Vagina (tissue), 2 donors: ENCODE results near the gene FAM76A. TPM values are rescaled to one million over a fixed set of nuclear protein-coding genes. Genes with fewer than 3 reads are reported as not detected.

Experiments
- DNase-seq, 2 donors: peaks; one replicate each; pipeline ENCODE4 v3.0.0-alpha.2; 2017; ENCODE audit errors: extremely low spot score in 2 of 2
- H3K27ac ChIP-seq: fragments of 200-600 bp; sonication (generic); one replicate; pipeline ENCODE4 v1.5.1; 2019
- H3K27me3 ChIP-seq: fragments of 200-600 bp; sonication (generic); one replicate; pipeline ENCODE4 v1.5.1; 2019
- H3K36me3 ChIP-seq, 2 donors: fragments of 200-600 bp; sonication (generic); one replicate each; pipeline ENCODE4 v1.5.1; 2017 to 2019
- H3K4me1 ChIP-seq: fragments of 200-600 bp; sonication (generic); one replicate; pipeline ENCODE4 v1.5.1; 2019
- H3K4me3 ChIP-seq, 2 donors: fragments of 200-600 bp; sonication (generic); 1 replicate in 1 of 2; 2 replicates in 1 of 2; pipeline ENCODE4 v1.5.1; 2016 to 2019
- H3K9me3 ChIP-seq: fragments of 200-600 bp; sonication (generic); one replicate; pipeline ENCODE4 v1.5.1; 2019
- POLR2A ChIP-seq, 2 donors: fragments of 450-650 bp; IDR thresholded peaks; one replicate each; pipeline ENCODE4 v1.6.1; 2017; ENCODE audit warnings: antibody characterized with exemption in 2 of 2, mild to moderate bottlenecking in 2 of 2, moderate library complexity in 2 of 2
- POLR2AphosphoS5 ChIP-seq, 2 donors: sonication (generic); formaldehyde crosslinking; IDR thresholded peaks; one replicate each; pipeline ENCODE4 v1.9.0; 2017; ENCODE audit warnings: antibody characterized with exemption in 2 of 2, mild to moderate bottlenecking in 2 of 2, low read depth in 1 of 2; ENCODE audit not compliant: insufficient read depth in 1 of 2
- intact Hi-C: fragments of 100-400 bp; cut with DNase I; formaldehyde crosslinking; loops from one replicate; pipeline ENCODE4 v1.15.1; 2023
- total RNA-seq: library from RNA; depleted of rRNA; stranded (reverse); fragments of >200 nt; gene quantifications from one replicate; pipeline ENCODE4 v1.2.3, GENCODE V29; 2016
- TF ChIP-seq, protein P1 (sequence below), 3 experiments: fragments of 450-650 bp in 2 of 3; fragments of 200-600 bp in 1 of 3; sonication (generic) in 1 of 3; IDR thresholded peaks; one replicate each; pipeline ENCODE4 v1.5.1; 2017 to 2019; ENCODE audit warnings: antibody characterized with exemption in 3 of 3, mild to moderate bottlenecking in 2 of 3, moderate library complexity in 2 of 3

Gene FAM76A
- total RNA-seq, 1 donor from 2014 or later = 16.7 TPM

DNA sequence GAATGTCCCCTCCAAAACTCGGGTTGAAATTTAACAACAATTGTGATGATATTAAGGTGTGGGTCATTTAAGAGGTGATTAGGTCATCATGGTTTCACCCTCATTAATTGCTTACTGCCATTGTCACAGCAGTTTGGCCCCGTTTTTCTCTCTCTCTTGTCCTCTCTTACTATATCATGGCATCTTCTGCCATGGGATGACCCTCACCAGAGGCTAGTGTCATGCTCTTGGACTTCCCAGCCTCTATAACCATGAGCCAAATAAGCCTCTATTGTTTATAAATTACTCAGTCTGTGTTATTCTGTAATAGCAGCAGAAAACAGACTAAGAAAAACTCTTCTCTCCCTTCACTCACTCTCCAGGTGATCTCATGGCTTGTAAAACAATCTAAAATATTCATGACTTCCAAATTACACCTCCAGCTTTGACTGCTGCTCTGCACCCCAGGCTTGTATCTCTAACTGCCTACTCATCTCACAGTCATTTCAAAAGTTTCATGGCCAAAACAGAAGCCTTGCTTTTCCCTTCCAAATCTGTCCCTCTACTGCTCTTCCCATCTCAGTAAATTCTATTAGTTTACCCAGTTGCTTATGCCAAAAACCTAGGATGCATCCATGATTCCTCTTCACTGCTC lies 9.4 kb upstream of the FAM76A start:
- TF ChIP-seq POLR2AphosphoS5 (IDR thresholded peaks at IDR 0.05; ENCODE audit: insufficient read depth in 1 of 2, low read depth in 1 of 2) = no peak
- no peak for TF ChIP-seq POLR2A (IDR thresholded peaks at IDR 0.05)
- TF ChIP-seq, protein P1, sequence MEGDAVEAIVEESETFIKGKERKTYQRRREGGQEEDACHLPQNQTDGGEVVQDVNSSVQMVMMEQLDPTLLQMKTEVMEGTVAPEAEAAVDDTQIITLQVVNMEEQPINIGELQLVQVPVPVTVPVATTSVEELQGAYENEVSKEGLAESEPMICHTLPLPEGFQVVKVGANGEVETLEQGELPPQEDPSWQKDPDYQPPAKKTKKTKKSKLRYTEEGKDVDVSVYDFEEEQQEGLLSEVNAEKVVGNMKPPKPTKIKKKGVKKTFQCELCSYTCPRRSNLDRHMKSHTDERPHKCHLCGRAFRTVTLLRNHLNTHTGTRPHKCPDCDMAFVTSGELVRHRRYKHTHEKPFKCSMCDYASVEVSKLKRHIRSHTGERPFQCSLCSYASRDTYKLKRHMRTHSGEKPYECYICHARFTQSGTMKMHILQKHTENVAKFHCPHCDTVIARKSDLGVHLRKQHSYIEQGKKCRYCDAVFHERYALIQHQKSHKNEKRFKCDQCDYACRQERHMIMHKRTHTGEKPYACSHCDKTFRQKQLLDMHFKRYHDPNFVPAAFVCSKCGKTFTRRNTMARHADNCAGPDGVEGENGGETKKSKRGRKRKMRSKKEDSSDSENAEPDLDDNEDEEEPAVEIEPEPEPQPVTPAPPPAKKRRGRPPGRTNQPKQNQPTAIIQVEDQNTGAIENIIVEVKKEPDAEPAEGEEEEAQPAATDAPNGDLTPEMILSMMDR (IDR thresholded peaks at IDR 0.05) = no peak
- H3K9me3 ChIP-seq = no peaks in the 10 kb centered on the region
- H3K36me3 ChIP-seq = no peaks in the 10 kb centered on the region
- no peak overlapping the region for H3K27ac ChIP-seq
- no peak overlapping the region for H3K4me3 ChIP-seq
- no peaks in the 10 kb centered on the region for H3K4me1 ChIP-seq
- intact Hi-C loops = no loop called here
- DNase-seq = no peak
- H3K27me3 ChIP-seq = no peaks in the 10 kb centered on the region

DNA sequence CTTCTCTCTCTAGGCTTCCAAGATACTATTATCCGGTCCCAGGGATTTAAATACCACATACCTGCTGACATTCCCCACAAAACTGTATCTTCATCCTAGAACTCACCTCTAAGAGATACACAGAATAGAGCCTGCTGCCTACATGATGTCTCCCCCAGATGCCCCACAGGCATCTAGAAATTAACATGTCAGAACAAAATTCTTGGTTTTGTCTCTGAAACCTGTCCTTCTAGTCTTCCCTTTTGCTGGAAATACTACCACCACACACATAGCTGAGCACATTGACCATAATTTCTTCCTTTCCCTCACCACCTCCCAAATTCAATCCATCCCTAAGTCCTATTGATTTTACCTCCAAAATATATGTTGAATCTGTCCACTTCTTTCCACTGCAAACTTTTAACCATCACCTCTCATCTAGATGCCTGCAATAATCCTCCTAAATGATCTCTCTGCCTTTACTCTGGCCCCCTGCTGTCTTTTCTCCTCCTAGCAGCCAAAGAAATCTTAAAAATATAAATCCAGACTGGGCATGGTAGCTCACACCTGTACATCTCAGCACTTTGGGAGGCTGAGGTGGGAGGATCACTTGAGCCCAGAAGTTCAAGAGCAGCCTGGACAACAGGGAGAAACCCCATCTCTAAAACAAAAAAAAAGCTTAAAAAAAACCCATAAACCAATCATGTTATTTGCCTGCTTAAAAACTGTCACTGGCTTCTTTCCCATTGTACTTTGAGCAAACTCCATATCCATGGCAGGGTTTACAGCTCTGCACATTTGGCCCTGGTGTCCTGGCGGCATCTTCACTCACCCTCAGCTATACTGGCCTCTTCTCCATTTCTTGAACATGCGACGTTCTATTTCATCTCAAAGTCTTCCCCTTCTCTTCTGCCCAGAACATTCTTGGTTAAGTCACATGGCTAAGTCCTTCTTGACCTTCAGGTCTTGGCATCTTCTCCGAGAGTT lies 6.2 kb upstream of the FAM76A start:
- H3K27me3 ChIP-seq = no peaks in the 10 kb centered on the region
- H3K9me3 ChIP-seq = no peaks in the 10 kb centered on the region
- H3K4me3 ChIP-seq = no peak overlapping the region
- DNase-seq = no peak
- H3K36me3 ChIP-seq = no peaks in the 10 kb centered on the region
- no peak overlapping the region for H3K27ac ChIP-seq
- TF ChIP-seq POLR2AphosphoS5 (IDR thresholded peaks at IDR 0.05; ENCODE audit: insufficient read depth in 1 of 2, low read depth in 1 of 2) = no peak
- TF ChIP-seq, protein P1 (IDR thresholded peaks at IDR 0.05) = no peak
- TF ChIP-seq POLR2A (IDR thresholded peaks at IDR 0.05) = no peak
- intact Hi-C loops = loop anchor here (10.0 kb wide), 1 partner anchor 45 kb away; the partner anchor contains the start of gene IFI6
- H3K4me1 ChIP-seq = no peaks in the 10 kb centered on the region

DNA sequence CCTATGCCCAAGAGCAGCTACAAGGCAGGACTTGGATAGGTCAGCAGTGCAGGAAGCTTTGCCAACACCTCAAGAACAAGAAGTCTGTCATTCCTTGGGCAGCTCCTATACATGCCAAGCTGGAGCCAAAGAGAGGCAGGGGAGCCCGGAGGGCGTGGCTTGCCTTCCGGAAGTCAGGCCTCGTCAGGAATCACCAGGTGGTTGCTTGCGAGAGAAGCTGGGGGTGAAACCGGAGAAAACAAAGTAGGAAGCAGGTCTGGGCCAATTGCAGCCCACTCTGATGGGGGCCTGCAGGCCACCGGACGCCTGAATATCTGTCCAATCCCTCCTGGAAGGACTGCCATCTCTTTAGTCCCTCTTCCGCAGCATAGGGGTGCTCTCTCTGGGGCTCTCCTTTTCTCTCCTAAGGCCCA lies 794 bp upstream of the FAM76A start:
- Histone ChIP-seq H3K4me1 (peaks cover 20% of the 10 kb centered on the region), H3K9me3 (no peaks in the 10 kb centered on the region), H3K27me3 (no peaks in the 10 kb centered on the region), H3K36me3 (peaks cover 0 to 15% of the 10 kb centered on the region in 2 donors), H3K27ac (peak overlapping the region; percentile 81), H3K4me3 (peak overlapping the region; percentile 42 to 93)
- peak in 1 of 2 donors; percentile 90 for DNase-seq
- TF ChIP-seq POLR2AphosphoS5 (IDR thresholded peaks at IDR 0.05; ENCODE audit: insufficient read depth in 1 of 2, low read depth in 1 of 2) = no peak
- TF ChIP-seq POLR2A (IDR thresholded peaks at IDR 0.05) = no peak
- TF ChIP-seq, protein P1 (IDR thresholded peaks at IDR 0.05) = no peak
- intact Hi-C loops = loop anchor here (5.0 to 10.0 kb wide), 2 partner anchors 47 to 50 kb away; partner anchors contain the start of genes IFI6 and STX12

DNA sequence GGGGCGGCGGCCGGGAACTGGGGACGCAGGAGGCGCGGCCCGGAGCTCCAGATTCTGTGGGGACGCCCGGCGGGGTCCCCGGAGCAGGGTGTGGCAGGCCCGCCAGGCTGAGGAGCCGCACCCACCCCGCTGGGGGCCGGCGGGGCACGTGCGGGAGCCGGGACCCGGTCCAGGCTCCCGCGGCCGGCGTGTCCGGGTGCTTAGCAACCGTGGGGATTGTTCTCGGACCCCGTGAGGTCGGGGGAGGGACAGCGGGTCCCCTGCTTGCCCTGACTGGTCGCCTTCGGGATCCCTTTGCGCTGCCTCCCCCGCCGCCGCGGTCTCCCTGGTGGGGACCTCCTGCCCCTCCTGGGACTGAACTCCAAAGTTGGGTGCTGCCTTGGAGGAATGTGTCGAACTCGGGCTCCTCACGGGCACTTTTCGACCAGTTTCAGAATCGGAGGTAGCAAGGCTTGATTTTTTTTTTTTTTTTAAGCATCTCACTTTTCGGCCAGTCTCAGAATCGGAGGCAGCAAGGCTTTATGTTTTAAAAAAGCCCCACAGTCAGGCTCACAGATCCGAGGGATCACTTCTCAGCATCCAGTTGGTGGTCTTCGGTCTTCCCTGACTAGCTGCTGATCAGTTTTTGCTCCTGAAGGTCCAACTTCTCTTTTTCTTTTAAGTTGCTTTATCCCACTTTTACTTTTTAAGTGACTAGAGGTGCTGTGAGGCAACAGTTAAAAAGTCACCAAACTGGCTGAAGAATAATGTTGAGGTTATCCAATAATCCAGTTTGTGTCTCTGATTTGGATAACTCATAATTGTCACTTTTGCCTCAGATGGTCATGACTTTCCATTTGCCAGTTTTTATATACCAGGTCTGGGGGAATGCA lies 648 bp downstream of the FAM76A start:
- H3K4me3 ChIP-seq = peak overlapping the region; percentile 87 to 93
- no peaks in the 10 kb centered on the region for H3K27me3 ChIP-seq
- no peaks in the 10 kb centered on the region for H3K9me3 ChIP-seq
- TF ChIP-seq, protein P1 (IDR thresholded peaks at IDR 0.05) = peak in 1 of 3 experiments; percentile 9
- TF ChIP-seq POLR2AphosphoS5 (IDR thresholded peaks at IDR 0.05; ENCODE audit: insufficient read depth in 1 of 2, low read depth in 1 of 2) (no peak), POLR2A (IDR thresholded peaks at IDR 0.05) (no peak)
- intact Hi-C loops = loop anchor here (5.0 to 10.0 kb wide), 2 partner anchors 46 to 52 kb away; partner anchors contain the start of genes IFI6 and STX12
- H3K36me3 ChIP-seq = peaks cover 0 to 23% of the 10 kb centered on the region in 2 donors
- DNase-seq = peak in 1 of 2 donors; percentile 89
- peaks cover 20% of the 10 kb centered on the region for H3K4me1 ChIP-seq
- H3K27ac ChIP-seq = peak overlapping the region; percentile 92
